ENCODE results near the gene PROM1. TPM values are rescaled to one million over a fixed set of nuclear protein-coding genes. Genes with fewer than 3 reads are reported as not detected.

Gene PROM1
- total RNA-seq, 6 donors from 2014 or later, result 1.6 to 43.6 (median 4.3) TPM

- H3K27me3 ChIP-seq, result no peaks in the 10 kb centered on the region
- DNase-seq, result no peak
- H3K4me3 ChIP-seq, result no peak overlapping the region
- H3K36me3 ChIP-seq, result no peaks in the 10 kb centered on the region
- TF ChIP-seq EP300 (IDR thresholded peaks at IDR 0.05), result no peak
- TF ChIP-seq POLR2AphosphoS5 (IDR thresholded peaks at IDR 0.05), result no peak
- TF ChIP-seq CTCF (IDR thresholded peaks at IDR 0.05), result no peak
- TF ChIP-seq POLR2A (IDR thresholded peaks at IDR 0.05), result no peak
- peaks cover 13 to 20% (median 16%) of the 10 kb centered on the region in 4 donors for H3K4me1 ChIP-seq
- no peak for ATAC-seq (ENCODE audit: low FRiP score in 2 of 2)
- no peak overlapping the region for H3K27ac ChIP-seq
- H3K9me3 ChIP-seq, result no peaks in the 10 kb centered on the region
- 54 to 60% methylated on average over 7 of the region's 7 CpGs for WGBS, 2 donors
Measured at GRCh38 chr4:16055471-16055870, 28.4 kb downstream of the PROM1 start.

GRCh38 chr4:16052939-16053338 is 30.9 kb downstream of the PROM1 start:
- no peak for TF ChIP-seq CTCF (IDR thresholded peaks at IDR 0.05)
- TF ChIP-seq EP300 (IDR thresholded peaks at IDR 0.05), result no peak
- TF ChIP-seq POLR2AphosphoS5 (IDR thresholded peaks at IDR 0.05), result no peak
- WGBS, 2 donors, result 70 to 80% methylated on average over 2 of the region's 2 CpGs
- no peak overlapping the region for H3K4me3 ChIP-seq
- no peaks in the 10 kb centered on the region for H3K36me3 ChIP-seq
- no peak overlapping the region for H3K27ac ChIP-seq
- H3K9me3 ChIP-seq, result no peaks in the 10 kb centered on the region
- peaks cover 13 to 20% (median 16%) of the 10 kb centered on the region in 4 donors for H3K4me1 ChIP-seq
- H3K27me3 ChIP-seq, result no peaks in the 10 kb centered on the region
- DNase-seq (no peak), ATAC-seq (ENCODE audit: low FRiP score in 2 of 2) (no peak)

DNA sequence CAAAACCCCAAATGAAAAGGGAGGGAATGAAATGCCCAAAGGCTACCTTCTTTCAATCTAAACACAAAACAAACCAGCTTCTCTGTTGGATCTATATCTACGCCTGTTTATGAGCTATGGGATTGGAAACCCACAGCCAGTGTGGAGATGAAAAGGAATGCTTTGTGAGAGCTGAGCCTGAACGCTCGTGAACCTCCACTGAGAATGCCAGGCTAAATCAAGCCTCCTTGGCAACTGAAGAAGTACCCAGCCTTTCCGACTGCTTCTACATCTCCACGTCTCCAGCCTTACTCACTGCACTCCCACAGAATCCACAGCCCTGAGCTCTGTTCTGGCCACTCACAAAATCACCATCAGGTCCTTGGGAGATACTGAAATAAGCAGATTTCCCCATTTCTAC is 31.8 kb downstream of the PROM1 start:
- Histone ChIP-seq H3K27me3 (no peaks in the 10 kb centered on the region), H3K9me3 (no peaks in the 10 kb centered on the region), H3K27ac (no peak overlapping the region), H3K4me3 (no peak overlapping the region), H3K4me1 (peaks cover 12 to 15% (median 14%) of the 10 kb centered on the region in 4 donors), H3K36me3 (no peaks in the 10 kb centered on the region)
- no peak for ATAC-seq (ENCODE audit: low FRiP score in 2 of 2)
- WGBS, 2 donors, result 91 to 93% methylated on average over 5 of the region's 5 CpGs
- DNase-seq, result no peak
- TF ChIP-seq POLR2AphosphoS5 (IDR thresholded peaks at IDR 0.05) (no peak), POLR2A (IDR thresholded peaks at IDR 0.05) (no peak), CTCF (IDR thresholded peaks at IDR 0.05) (no peak), EP300 (IDR thresholded peaks at IDR 0.05) (no peak)

DNA sequence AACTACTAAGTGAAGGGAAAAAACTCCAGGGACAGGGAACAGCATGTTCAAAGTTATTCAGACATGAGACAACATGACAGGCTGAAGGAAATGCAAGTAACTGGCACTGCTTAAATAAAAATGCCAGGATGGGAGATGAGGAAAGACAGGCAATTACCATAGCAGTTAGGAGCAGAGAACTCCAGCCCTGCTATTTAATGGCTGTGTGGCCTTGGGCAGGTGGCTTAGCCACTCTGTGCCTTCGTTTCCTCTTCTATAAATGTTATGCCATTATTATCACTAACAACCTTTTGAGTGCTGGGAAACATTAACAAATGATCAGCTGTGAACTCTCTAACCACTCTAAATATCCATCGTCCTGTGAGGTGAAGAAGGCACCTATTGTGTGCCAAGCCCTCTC is 32.7 kb downstream of the PROM1 start:
- peaks cover 4 to 6% (median 6%) of the 10 kb centered on the region in 4 donors for H3K4me1 ChIP-seq
- H3K9me3 ChIP-seq, result no peaks in the 10 kb centered on the region
- no peak for TF ChIP-seq POLR2AphosphoS5 (IDR thresholded peaks at IDR 0.05)
- no peak for TF ChIP-seq POLR2A (IDR thresholded peaks at IDR 0.05)
- no peak for TF ChIP-seq EP300 (IDR thresholded peaks at IDR 0.05)
- TF ChIP-seq CTCF (IDR thresholded peaks at IDR 0.05), result no peak

GRCh38 chr4:16050669-16051068 is 33.2 kb downstream of the PROM1 start:
- H3K36me3 ChIP-seq, result no peaks in the 10 kb centered on the region
- 52 to 62% methylated on average over 1 of the region's 1 CpG for WGBS, 2 donors
- DNase-seq (no peak), ATAC-seq (ENCODE audit: low FRiP score in 2 of 2) (no peak)
- H3K27me3 ChIP-seq, result no peaks in the 10 kb centered on the region
- no peak overlapping the region for H3K27ac ChIP-seq
- no peak for TF ChIP-seq POLR2A (IDR thresholded peaks at IDR 0.05)
- no peak overlapping the region for H3K4me3 ChIP-seq
- H3K9me3 ChIP-seq, result no peaks in the 10 kb centered on the region
- peaks cover 0 to 3% (median under 1%) of the 10 kb centered on the region in 4 donors for H3K4me1 ChIP-seq

More for the DNA sequence above, 32.7 kb downstream of the PROM1 start:
- DNase-seq (no peak), ATAC-seq (ENCODE audit: low FRiP score in 2 of 2) (no peak)
- WGBS, 2 donors, result 89 to 91% methylated on average over 2 of the region's 2 CpGs
- Histone ChIP-seq H3K36me3 (no peaks in the 10 kb centered on the region), H3K27me3 (no peaks in the 10 kb centered on the region), H3K4me3 (no peak overlapping the region), H3K27ac (no peak overlapping the region)
